ENCODE data around the gene KCND2. TPM values are rescaled to one million over a fixed set of nuclear protein-coding genes. Genes with fewer than 3 reads are reported as not detected.

KCND2 gene
- total and polyA plus RNA-seq, 2 donors from 2014 or later, result 0.19 TPM; not detected in 1

GRCh38 chr7:120272261-120272660, 714 bp upstream of the KCND2 start:
- H3K4me1 ChIP-seq (ENCODE audit: control insufficient read depth in 2 of 3, insufficient read depth in 2 of 3, low read depth in 1 of 3, low read length in 3 of 3), result peaks cover 0 to 5% (median 0%) of the 10 kb centered on the region in 3 donors
- no peak for FAIRE-seq
- intact Hi-C loops (cut with DNase I), result no loop called here
- no peaks in the 10 kb centered on the region for H3K27me3 ChIP-seq (ENCODE audit: control insufficient read depth, insufficient read depth, low read length)
- peak; percentile 49 for TF ChIP-seq CTCF (IDR thresholded peaks at IDR 0.05; ENCODE audit: borderline replicate concordance, extremely low read depth, insufficient read depth)
- H3K36me3 ChIP-seq (ENCODE audit: control insufficient read depth in 2 of 3, insufficient read depth in 3 of 3, low read length in 3 of 3), result no peaks in the 10 kb centered on the region
- H3K4me3 ChIP-seq (ENCODE audit: low read length in 3 of 3), result peak overlapping the region; percentile 56 to 66 (median 58)
- DNase-seq, result peak in 4 of 5 donors; percentile 38 to 74 (median 56)
- peak overlapping the region in 1 of 3 donors; percentile 48 for H3K9ac ChIP-seq (ENCODE audit: low read length in 3 of 3)
- H3K27ac ChIP-seq (ENCODE audit: low read depth in 2 of 2, low read length in 2 of 2), result no peak overlapping the region
- H3K9me3 ChIP-seq (ENCODE audit: control insufficient read depth in 2 of 3, insufficient read depth in 1 of 3, low read length in 3 of 3), result no peaks in the 10 kb centered on the region

GRCh38 chr7:120273476-120273975, 551 bp downstream of the KCND2 start:
- Histone ChIP-seq H3K4me3 (ENCODE audit: low read length in 3 of 3) (peak overlapping the region; percentile 32 to 63 (median 55)), H3K4me1 (ENCODE audit: control insufficient read depth in 2 of 3, insufficient read depth in 2 of 3, low read depth in 1 of 3, low read length in 3 of 3) (peaks cover 0 to 5% (median 0%) of the 10 kb centered on the region in 3 donors), H3K27ac (ENCODE audit: low read depth in 2 of 2, low read length in 2 of 2) (no peak overlapping the region), H3K36me3 (ENCODE audit: control insufficient read depth in 2 of 3, insufficient read depth in 3 of 3, low read length in 3 of 3) (no peaks in the 10 kb centered on the region), H3K27me3 (ENCODE audit: control insufficient read depth, insufficient read depth, low read length) (no peaks in the 10 kb centered on the region), H3K9ac (ENCODE audit: low read length in 3 of 3) (peak overlapping the region in 1 of 3 donors; percentile 37), H3K9me3 (ENCODE audit: control insufficient read depth in 2 of 3, insufficient read depth in 1 of 3, low read length in 3 of 3) (no peaks in the 10 kb centered on the region)
- intact Hi-C loops (cut with DNase I), result no loop called here
- no peak for TF ChIP-seq CTCF (IDR thresholded peaks at IDR 0.05; ENCODE audit: borderline replicate concordance, extremely low read depth, insufficient read depth)
- DNase-seq (peak; percentile 62 to 78 (median 72)), FAIRE-seq (no peak)

- H3K4me1 ChIP-seq (ENCODE audit: control insufficient read depth in 2 of 3, insufficient read depth in 2 of 3, low read depth in 1 of 3, low read length in 3 of 3), result peaks cover 0 to 5% (median 0%) of the 10 kb centered on the region in 3 donors
- H3K27me3 ChIP-seq (ENCODE audit: control insufficient read depth, insufficient read depth, low read length), result no peaks in the 10 kb centered on the region
- peak in 2 of 5 donors; percentile 29 for DNase-seq
- H3K36me3 ChIP-seq (ENCODE audit: control insufficient read depth in 2 of 3, insufficient read depth in 3 of 3, low read length in 3 of 3), result no peaks in the 10 kb centered on the region
- FAIRE-seq, result no peak
- no peaks in the 10 kb centered on the region for H3K9me3 ChIP-seq (ENCODE audit: control insufficient read depth in 2 of 3, insufficient read depth in 1 of 3, low read length in 3 of 3)
- intact Hi-C loops (cut with DNase I), result no loop called here
- H3K4me3 ChIP-seq (ENCODE audit: low read length in 3 of 3), result no peak overlapping the region
- no peak overlapping the region for H3K27ac ChIP-seq (ENCODE audit: low read depth in 2 of 2, low read length in 2 of 2)
- H3K9ac ChIP-seq (ENCODE audit: low read length in 3 of 3), result no peak overlapping the region
- TF ChIP-seq CTCF (IDR thresholded peaks at IDR 0.05; ENCODE audit: borderline replicate concordance, extremely low read depth, insufficient read depth), result no peak
These were observed 1.5 kb downstream of the KCND2 start for GRCh38 chr7:120274482-120274881.

- H3K9me3 ChIP-seq (ENCODE audit: control insufficient read depth in 2 of 3, insufficient read depth in 1 of 3, low read length in 3 of 3), result no peaks in the 10 kb centered on the region
- H3K4me3 ChIP-seq (ENCODE audit: low read length in 3 of 3), result no peak overlapping the region
- no peak for TF ChIP-seq CTCF (IDR thresholded peaks at IDR 0.05; ENCODE audit: borderline replicate concordance, extremely low read depth, insufficient read depth)
- intact Hi-C loops (cut with DNase I), result no loop called here
- DNase-seq (peak in 1 of 5 donors; percentile 26), FAIRE-seq (no peak)
- H3K27me3 ChIP-seq (ENCODE audit: control insufficient read depth, insufficient read depth, low read length), result no peaks in the 10 kb centered on the region
- no peaks in the 10 kb centered on the region for H3K36me3 ChIP-seq (ENCODE audit: control insufficient read depth in 2 of 3, insufficient read depth in 3 of 3, low read length in 3 of 3)
- peaks cover 0 to 5% (median 0%) of the 10 kb centered on the region in 3 donors for H3K4me1 ChIP-seq (ENCODE audit: control insufficient read depth in 2 of 3, insufficient read depth in 2 of 3, low read depth in 1 of 3, low read length in 3 of 3)
- no peak overlapping the region for H3K27ac ChIP-seq (ENCODE audit: low read depth in 2 of 2, low read length in 2 of 2)
- H3K9ac ChIP-seq (ENCODE audit: low read length in 3 of 3), result no peak overlapping the region
These were observed 1.9 kb downstream of the KCND2 start for GRCh38 chr7:120274899-120275298.
